Psoas muscle (tissue), 8 donors: ENCODE data around the gene TNNI3. TPM values are rescaled to one million over a fixed set of nuclear protein-coding genes. Genes with fewer than 3 reads are reported as not detected.

Experiments used
- ATAC-seq, 4 donors: fragments of 200-7000 bp; cut with Tn5 transposase; one replicate each; pipeline ENCODE4 v1.9.1; 2020; ENCODE audit warnings: moderate library complexity in 3 of 4, mild to moderate bottlenecking in 2 of 4
- DNase-seq, 2 donors: peaks; one replicate each; pipeline ENCODE4 v3.0.0-alpha.2; 2020
- H3K27ac ChIP-seq: fragments of 200-600 bp; one replicate; pipeline ENCODE4 v1.8.0; 2022
- H3K27me3 ChIP-seq, 3 donors: fragments of 200-600 bp in 1 of 3; one replicate each; pipeline versions ENCODE4 v1.6.1 to v1.8.0; 2013 to 2022; ENCODE audit warnings: low read length in 2 of 3, mild to moderate bottlenecking in 2 of 3, moderate library complexity in 1 of 3; ENCODE audit not compliant: insufficient read depth in 3 of 3
- H3K36me3 ChIP-seq, 2 donors: fragments of 200-600 bp in 1 of 2; one replicate each; pipeline versions ENCODE4 v1.6.1 to v1.8.0; 2013 to 2022; ENCODE audit warnings: low read depth in 1 of 2, mild to moderate bottlenecking in 1 of 2, moderate library complexity in 1 of 2; ENCODE audit not compliant: insufficient read depth in 1 of 2
- H3K4me1 ChIP-seq: fragments of 200-600 bp; one replicate; pipeline ENCODE4 v1.8.0; 2022
- H3K4me3 ChIP-seq: fragments of 200-600 bp; one replicate; pipeline ENCODE4 v1.8.0; 2022; ENCODE audit warnings: mild to moderate bottlenecking
- H3K9me3 ChIP-seq: fragments of 200-600 bp; one replicate; pipeline ENCODE4 v1.8.0; 2022
- WGBS, 3 donors: extraction: QIAGEN DNeasy Blood & Tissue Kit; methylation state at CpG; one replicate each; pipeline versions ENCODE4 v1.1.6 to v1.1.7; 2013; 5-methylcytosine and 5-hydroxymethylcytosine counted together
- intact Hi-C, 2 donors: fragments of 100-400 bp; cut with DNase I; formaldehyde crosslinking; loops; one replicate each; pipeline versions ENCODE4 v1.11.0 to v1.14.2; 2022
- polyA plus RNA-seq, 3 donors: library from polyadenylated mRNA; stranded (reverse); fragments of 200-250 nt; gene quantifications; one replicate each; pipeline ENCODE4 v1.2.3, GENCODE V29; 2013
- total RNA-seq, 4 donors: library from RNA; stranded (reverse); fragmentation: NEBNext Ultra II Directional in 2 of 4; extraction: Animal tissue kit (Norgen Biotek cat#: 25700) in 2 of 4; gene quantifications; one replicate each; pipeline versions ENCODE4 v1.2.1 to v1.2.4, GENCODE V29; 2021 to 2023
- TF ChIP-seq, protein P1 (sequence below): fragments of 200-600 bp; IDR thresholded peaks from one replicate; pipeline ENCODE4 v1.8.0; 2022; ENCODE audit warnings: antibody characterized with exemption
- donor health status: healthy with polysubstance abuse.
- donor health status: DM: no; HTN: no; CAD: no; lungs with moderate emphysema.
- donor health status: Bipolar disorder and iron deficiency.
- donor health status: healthy.
- donor health status: DM: yes; HTN: yes; CAD: no.
- donor health status: DM: no; HTN: no; CAD: no.
- donor health status: DM: no; HTN: no; CAD: no.
- donor health status: DM: yes; HTN: yes; CAD: no.

Gene TNNI3
- total and polyA plus RNA-seq, 7 donors: 5.0 to 17.4 (median 13.4) TPM

DNA sequence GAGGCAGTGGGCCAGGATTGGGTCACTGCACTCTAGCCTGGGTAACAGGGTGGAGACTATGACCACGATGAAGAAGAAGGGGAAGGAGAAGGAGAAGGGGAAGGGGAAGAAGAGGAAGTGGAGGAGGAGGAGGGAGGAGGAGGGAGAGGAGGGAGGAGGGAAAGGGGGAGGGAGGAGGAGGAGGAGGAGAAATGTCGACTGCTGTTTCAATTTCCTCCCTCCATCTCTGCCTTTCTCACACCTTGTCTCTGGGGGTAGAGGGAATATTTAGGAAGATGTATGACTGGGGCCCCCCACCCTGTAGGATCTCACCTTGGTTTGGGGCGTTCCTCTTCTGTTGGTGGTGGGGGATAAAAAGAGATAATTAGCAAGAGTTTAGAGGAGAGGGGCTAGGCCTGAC is 12.3 kb downstream of the TNNI3 start:
- intact Hi-C loops: loop anchor here in 1 of 2 donors (10.0 kb wide), 1 partner anchor 360 kb away; no protein-coding TSS in a partner anchor
- Histone ChIP-seq H3K27ac (peak overlapping the region; percentile 46), H3K27me3 (peaks cover 0 to 46% (median 9%) of the 10 kb centered on the region in 3 donors), H3K4me3 (peak overlapping the region; percentile 68), H3K4me1 (no peaks in the 10 kb centered on the region), H3K9me3 (no peaks in the 10 kb centered on the region), H3K36me3 (peaks cover 0 to 9% of the 10 kb centered on the region in 2 donors)
- WGBS, 3 donors: 22 to 29% (median 22%) methylated on average over 3 of the region's 3 CpGs
- DNase-seq (no peak), ATAC-seq (no peak)
- TF ChIP-seq, protein P1, sequence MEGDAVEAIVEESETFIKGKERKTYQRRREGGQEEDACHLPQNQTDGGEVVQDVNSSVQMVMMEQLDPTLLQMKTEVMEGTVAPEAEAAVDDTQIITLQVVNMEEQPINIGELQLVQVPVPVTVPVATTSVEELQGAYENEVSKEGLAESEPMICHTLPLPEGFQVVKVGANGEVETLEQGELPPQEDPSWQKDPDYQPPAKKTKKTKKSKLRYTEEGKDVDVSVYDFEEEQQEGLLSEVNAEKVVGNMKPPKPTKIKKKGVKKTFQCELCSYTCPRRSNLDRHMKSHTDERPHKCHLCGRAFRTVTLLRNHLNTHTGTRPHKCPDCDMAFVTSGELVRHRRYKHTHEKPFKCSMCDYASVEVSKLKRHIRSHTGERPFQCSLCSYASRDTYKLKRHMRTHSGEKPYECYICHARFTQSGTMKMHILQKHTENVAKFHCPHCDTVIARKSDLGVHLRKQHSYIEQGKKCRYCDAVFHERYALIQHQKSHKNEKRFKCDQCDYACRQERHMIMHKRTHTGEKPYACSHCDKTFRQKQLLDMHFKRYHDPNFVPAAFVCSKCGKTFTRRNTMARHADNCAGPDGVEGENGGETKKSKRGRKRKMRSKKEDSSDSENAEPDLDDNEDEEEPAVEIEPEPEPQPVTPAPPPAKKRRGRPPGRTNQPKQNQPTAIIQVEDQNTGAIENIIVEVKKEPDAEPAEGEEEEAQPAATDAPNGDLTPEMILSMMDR: no peak

DNA sequence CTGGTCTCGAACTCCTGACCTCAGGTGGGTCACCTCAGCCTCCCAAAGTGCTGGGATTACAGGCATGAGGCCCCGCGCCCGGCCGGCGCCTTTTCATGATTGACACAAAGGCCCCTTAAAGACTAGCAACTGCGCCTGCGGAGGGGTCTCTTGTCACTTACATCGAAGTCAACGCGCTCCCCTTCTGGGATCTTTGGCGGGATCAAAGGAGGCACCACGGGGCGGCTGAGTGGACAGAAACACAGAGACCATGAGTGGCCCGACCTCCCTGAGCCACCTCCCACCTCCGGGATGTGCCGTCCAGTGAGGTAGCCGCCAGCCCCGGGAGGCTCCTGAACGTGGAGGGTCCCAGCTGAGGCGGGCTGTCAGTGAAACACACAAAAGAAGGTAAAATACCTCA is 15.8 kb downstream of the TNNI3 start:
- intact Hi-C loops: loop anchor here (5.0 to 10.0 kb wide), 2 partner anchors 361 to 363 kb away; no protein-coding TSS in a partner anchor
- Histone ChIP-seq H3K4me3 (no peak overlapping the region), H3K9me3 (no peaks in the 10 kb centered on the region), H3K4me1 (no peaks in the 10 kb centered on the region), H3K36me3 (peaks cover 0 to 25% of the 10 kb centered on the region in 2 donors), H3K27ac (peak overlapping the region; percentile 49), H3K27me3 (peaks cover 0 to 40% (median 4%) of the 10 kb centered on the region in 3 donors)
- WGBS, 3 donors: 32 to 46% (median 38%) methylated on average over 21 of the region's 21 CpGs
- ATAC-seq: peak; percentile 2 to 25 (median 18)
- TF ChIP-seq, protein P1: no peak
- DNase-seq: no peak

DNA sequence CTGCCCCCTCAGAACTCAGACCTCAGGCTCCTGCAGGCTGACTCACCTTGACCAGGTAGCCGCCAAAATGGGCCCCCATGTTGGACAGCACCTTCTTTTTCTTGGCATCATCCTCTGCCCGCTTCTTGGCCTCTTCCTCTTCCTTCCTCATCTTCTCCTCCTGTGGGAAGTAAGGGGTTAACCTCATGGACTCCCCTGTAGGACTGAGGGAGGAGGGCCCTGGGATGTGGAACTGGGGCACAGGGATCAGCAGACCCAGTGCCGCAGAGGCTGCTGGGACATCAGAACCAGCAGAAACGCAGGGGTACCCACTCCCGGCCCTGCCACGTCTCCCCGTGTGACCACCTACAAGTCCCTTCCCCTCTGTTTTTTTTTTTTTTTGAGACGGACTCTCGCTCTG is 19.6 kb downstream of the TNNI3 start:
- TF ChIP-seq, protein P1: no peak
- peaks cover 0 to 27% (median 0%) of the 10 kb centered on the region in 3 donors for H3K27me3 ChIP-seq
- intact Hi-C loops: loop anchor here in 1 of 2 donors (10.0 kb wide), 1 partner anchor 487 kb away; the partner anchor contains the start of gene ZNF784

DNA sequence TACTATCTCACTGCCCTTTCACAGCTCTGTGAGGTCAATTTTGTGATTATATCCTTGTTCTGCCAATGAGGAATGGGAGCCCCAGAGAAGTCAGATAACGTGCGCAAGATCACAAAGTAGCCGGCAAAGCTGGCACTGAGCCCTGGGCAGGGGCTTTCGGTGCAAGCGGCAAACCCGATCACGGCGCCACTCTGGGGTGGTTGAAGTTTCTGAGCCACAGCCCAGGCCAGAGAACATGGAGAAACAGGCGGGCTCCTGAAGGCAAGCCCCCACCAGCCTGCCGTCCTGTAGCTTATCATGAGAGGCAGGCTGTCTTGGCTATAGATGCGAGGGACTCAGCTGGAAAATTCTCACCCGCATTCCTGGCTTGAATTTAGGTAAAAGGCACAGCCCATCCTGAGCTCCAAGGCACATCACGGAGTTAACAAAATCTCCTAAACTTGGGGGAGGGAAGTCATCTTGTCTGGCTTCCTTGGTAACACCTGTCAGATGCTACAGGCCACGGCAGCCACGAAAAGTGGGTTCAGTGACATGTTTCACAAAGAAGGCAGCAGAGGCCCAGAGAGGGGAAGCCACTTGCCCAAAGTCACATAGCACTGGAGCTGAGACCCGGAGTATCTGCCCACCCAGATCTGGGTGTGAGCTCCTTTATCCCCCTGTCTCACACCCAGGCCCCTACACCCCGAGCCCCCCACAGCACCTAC is 21.0 kb downstream of the TNNI3 start:
- Histone ChIP-seq H3K9me3 (no peaks in the 10 kb centered on the region), H3K4me1 (no peaks in the 10 kb centered on the region), H3K27me3 (peaks cover 0 to 15% (median 0%) of the 10 kb centered on the region in 3 donors), H3K4me3 (no peak overlapping the region), H3K36me3 (peaks cover 0 to 58% of the 10 kb centered on the region in 2 donors), H3K27ac (no peak overlapping the region)
- ATAC-seq: no peak
- intact Hi-C loops: loop anchor here in 1 of 2 donors (10.0 kb wide), 1 partner anchor 488 kb away; the partner anchor contains the start of gene ZNF784
- peak in 1 of 2 donors; percentile 48 for DNase-seq
- 64 to 69% (median 67%) methylated on average over 17 of the region's 17 CpGs for WGBS, 3 donors
- TF ChIP-seq, protein P1: no peak

More for the DNA sequence above, 19.6 kb downstream of the TNNI3 start:
- peak overlapping the region; percentile 36 for H3K27ac ChIP-seq
- no peak overlapping the region for H3K4me3 ChIP-seq
- peak; percentile 7 to 15 (median 10) for ATAC-seq
- H3K4me1 ChIP-seq: no peaks in the 10 kb centered on the region
- no peaks in the 10 kb centered on the region for H3K9me3 ChIP-seq
- DNase-seq: no peak
- 33 to 48% (median 44%) methylated on average over 8 to 9 of the region's 9 CpGs for WGBS, 3 donors
- peaks cover 0 to 52% of the 10 kb centered on the region in 2 donors for H3K36me3 ChIP-seq
